Loucy (cell line): ENCODE results near the gene SPDEF.

Source experiments
- H2AFZ ChIP-seq: fragments of 200-600 bp; sonication (generic); 2 replicates; pipeline ENCODE4 v1.6.0; 2016; ENCODE audit warnings: antibody characterized with exemption, mild to moderate bottlenecking, low read length, moderate library complexity
- H3F3A ChIP-seq: fragments of 200-600 bp; 2 replicates; pipeline ENCODE4 v1.6.0; 2016; ENCODE audit warnings: antibody characterized with exemption, low read depth, mild to moderate bottlenecking
- H3K27me3 ChIP-seq: fragments of 200-600 bp; sonication (generic); 2 replicates; pipeline ENCODE4 v1.6.1; 2014; ENCODE audit warnings: low read length, mild to moderate bottlenecking; ENCODE audit not compliant: insufficient read depth, poor library complexity, severe bottlenecking
- H3K36me3 ChIP-seq: fragments of 200-600 bp; sonication (generic); 2 replicates; pipeline ENCODE4 v1.6.1; 2016; ENCODE audit warnings: low read length; ENCODE audit not compliant: insufficient read depth
- H3K4me1 ChIP-seq: fragments of 200-600 bp; sonication (generic); 2 replicates; pipeline ENCODE4 v1.5.1; 2014; ENCODE audit warnings: low read length, mild to moderate bottlenecking; ENCODE audit not compliant: insufficient read depth, poor library complexity, severe bottlenecking
- H3K4me2 ChIP-seq: fragments of 200-600 bp; sonication (generic); 2 replicates; pipeline ENCODE4 v1.6.0; 2014; ENCODE audit warnings: antibody characterized with exemption, low read length, low read depth, mild to moderate bottlenecking; ENCODE audit not compliant: poor library complexity, severe bottlenecking
- H3K4me3 ChIP-seq: fragments of 200-600 bp; sonication (generic); 2 replicates; pipeline ENCODE4 v1.5.1; 2014; ENCODE audit warnings: low read length, mild to moderate bottlenecking, mixed read lengths; ENCODE audit not compliant: poor library complexity, severe bottlenecking
- H3K79me2 ChIP-seq: fragments of 200-600 bp; sonication (generic); 2 replicates; pipeline ENCODE4 v1.6.1; 2014; ENCODE audit warnings: low read length; ENCODE audit not compliant: insufficient read depth
- H3K9ac ChIP-seq: fragments of 200-600 bp; sonication (generic); 2 replicates; pipeline ENCODE4 v1.6.0; 2014; ENCODE audit warnings: mild to moderate bottlenecking, low read depth, low read length, moderate library complexity; ENCODE audit not compliant: poor library complexity, severe bottlenecking
- H3K9me2 ChIP-seq: fragments of 200-600 bp; sonication (generic); replicated peaks from 2 replicates; pipeline ENCODE4 v1.6.1; 2016; ENCODE audit warnings: low read depth, low read length, mixed read lengths
- H3K9me3 ChIP-seq: fragments of 200-600 bp; sonication (generic); 2 replicates; pipeline ENCODE4 v1.6.1; 2014; ENCODE audit warnings: mild to moderate bottlenecking, antibody characterized with exemption, low read length, low read depth; ENCODE audit not compliant: insufficient read depth
- H4K20me1 ChIP-seq: fragments of 200-600 bp; sonication (generic); 2 replicates; pipeline ENCODE4 v1.6.0; 2014; ENCODE audit warnings: antibody characterized with exemption, low read length, mild to moderate bottlenecking; ENCODE audit not compliant: insufficient read depth, poor library complexity, severe bottlenecking
- EZH2phosphoT487 ChIP-seq: fragments of 200-600 bp; IDR thresholded peaks from 2 replicates; pipeline ENCODE4 v1.6.1; 2018; ENCODE audit warnings: antibody characterized with exemption, mild to moderate bottlenecking, moderate library complexity, borderline replicate concordance
- TF ChIP-seq, protein P1 (sequence below): fragments of 200-600 bp; sonication (generic); conservative IDR thresholded peaks from 2 replicates; pipeline ENCODE4 v1.5.1; 2014; ENCODE audit warnings: mild to moderate bottlenecking, antibody characterized with exemption, low read length

SPDEF gene

GRCh38 chr6:34546551-34547321 is 9.4 kb downstream of the SPDEF start:
- no peaks in the 10 kb centered on the region for H3K27me3 ChIP-seq
- H3K4me1 ChIP-seq, result no peaks in the 10 kb centered on the region
- no peak for TF ChIP-seq EZH2phosphoT487
- TF ChIP-seq, protein P1, sequence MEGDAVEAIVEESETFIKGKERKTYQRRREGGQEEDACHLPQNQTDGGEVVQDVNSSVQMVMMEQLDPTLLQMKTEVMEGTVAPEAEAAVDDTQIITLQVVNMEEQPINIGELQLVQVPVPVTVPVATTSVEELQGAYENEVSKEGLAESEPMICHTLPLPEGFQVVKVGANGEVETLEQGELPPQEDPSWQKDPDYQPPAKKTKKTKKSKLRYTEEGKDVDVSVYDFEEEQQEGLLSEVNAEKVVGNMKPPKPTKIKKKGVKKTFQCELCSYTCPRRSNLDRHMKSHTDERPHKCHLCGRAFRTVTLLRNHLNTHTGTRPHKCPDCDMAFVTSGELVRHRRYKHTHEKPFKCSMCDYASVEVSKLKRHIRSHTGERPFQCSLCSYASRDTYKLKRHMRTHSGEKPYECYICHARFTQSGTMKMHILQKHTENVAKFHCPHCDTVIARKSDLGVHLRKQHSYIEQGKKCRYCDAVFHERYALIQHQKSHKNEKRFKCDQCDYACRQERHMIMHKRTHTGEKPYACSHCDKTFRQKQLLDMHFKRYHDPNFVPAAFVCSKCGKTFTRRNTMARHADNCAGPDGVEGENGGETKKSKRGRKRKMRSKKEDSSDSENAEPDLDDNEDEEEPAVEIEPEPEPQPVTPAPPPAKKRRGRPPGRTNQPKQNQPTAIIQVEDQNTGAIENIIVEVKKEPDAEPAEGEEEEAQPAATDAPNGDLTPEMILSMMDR, result no peak
- no peaks in the 10 kb centered on the region for H3K79me2 ChIP-seq
- no peaks in the 10 kb centered on the region for H3K36me3 ChIP-seq
- no peak overlapping the region for H3K9ac ChIP-seq
- H3K4me3 ChIP-seq, result no peak overlapping the region
- no peaks in the 10 kb centered on the region for H4K20me1 ChIP-seq
- H3K9me2 ChIP-seq, result no peaks in the 10 kb centered on the region
- H2AFZ ChIP-seq, result no peak overlapping the region
- H3K9me3 ChIP-seq, result no peaks in the 10 kb centered on the region
- H3K4me2 ChIP-seq, result no peak overlapping the region
- no peaks in the 10 kb centered on the region for H3F3A ChIP-seq

DNA sequence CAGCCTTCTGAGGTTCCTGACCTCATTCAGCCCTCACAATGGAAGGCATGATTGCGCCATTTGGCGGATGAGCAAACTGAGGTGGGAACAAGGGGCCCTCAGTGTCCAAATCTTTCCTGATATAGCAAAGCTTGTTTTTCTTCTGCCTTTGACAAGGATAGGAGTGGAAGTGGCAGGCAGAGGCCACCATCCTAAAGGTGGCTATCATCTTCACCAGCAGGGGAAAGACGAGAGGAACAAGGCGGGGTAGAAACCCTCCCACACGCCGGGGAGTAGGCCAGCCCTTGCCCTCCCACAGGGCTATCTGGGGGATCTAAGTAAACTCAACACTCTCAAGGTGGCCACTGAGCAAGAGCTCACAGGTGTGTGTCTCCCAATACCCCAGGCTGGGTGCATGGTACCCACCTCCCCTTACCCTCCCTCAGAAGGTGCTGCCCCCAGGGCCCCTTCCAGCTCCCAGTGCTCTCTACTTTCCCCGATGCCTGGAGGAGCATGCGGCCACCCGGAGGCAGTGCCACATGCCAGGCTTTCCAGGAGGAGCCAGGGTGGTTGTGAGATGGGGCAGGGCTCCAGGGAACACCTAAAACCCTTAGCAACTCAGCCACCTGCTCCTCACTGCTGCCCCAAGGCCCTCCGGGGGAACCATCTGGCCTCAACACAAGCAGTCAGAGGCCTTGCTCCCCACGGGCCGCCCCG is 11.2 kb downstream of the SPDEF start:
- Histone ChIP-seq H3F3A (no peaks in the 10 kb centered on the region), H2AFZ (no peak overlapping the region), H3K4me2 (no peak overlapping the region), H3K27me3 (no peaks in the 10 kb centered on the region), H3K4me3 (no peak overlapping the region), H3K9me3 (no peaks in the 10 kb centered on the region), H3K9ac (no peak overlapping the region), H3K9me2 (no peaks in the 10 kb centered on the region), H3K79me2 (no peaks in the 10 kb centered on the region), H3K36me3 (no peaks in the 10 kb centered on the region), H4K20me1 (no peaks in the 10 kb centered on the region), H3K4me1 (no peaks in the 10 kb centered on the region)
- TF ChIP-seq, protein P1, result no peak
- TF ChIP-seq EZH2phosphoT487, result no peak

DNA sequence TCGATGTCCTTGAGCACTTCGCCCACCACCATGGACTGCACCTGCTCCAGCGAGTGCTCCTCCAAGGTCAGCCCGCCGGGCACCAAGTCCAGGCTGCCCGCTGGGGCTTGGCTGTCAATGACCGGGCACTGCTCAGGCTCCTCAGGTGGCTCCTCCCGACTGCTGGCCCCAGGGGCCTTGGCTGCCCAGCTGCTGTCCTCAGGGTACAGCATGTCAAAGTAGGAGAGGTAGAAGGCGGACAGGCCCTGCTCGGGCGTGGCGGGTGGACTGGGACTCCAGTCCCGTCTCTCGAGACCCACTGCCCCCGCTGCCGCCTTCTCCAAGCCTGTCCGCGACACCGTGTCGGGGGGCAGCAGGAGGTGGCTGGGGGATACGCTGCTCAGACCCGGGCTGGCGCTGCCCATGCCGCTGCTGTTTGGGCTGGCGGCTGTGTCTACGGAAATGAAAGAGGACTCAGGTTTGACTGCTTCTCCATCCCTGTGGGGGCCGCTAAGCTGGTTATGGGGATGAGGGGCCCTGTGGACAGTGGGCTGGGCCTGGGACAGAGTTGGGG is 12.0 kb downstream of the SPDEF start:
- Histone ChIP-seq H3K27me3 (no peaks in the 10 kb centered on the region), H2AFZ (no peak overlapping the region), H3K9me2 (no peaks in the 10 kb centered on the region), H3K9me3 (no peaks in the 10 kb centered on the region), H3K79me2 (no peaks in the 10 kb centered on the region), H3K36me3 (no peaks in the 10 kb centered on the region), H3K4me2 (no peak overlapping the region), H4K20me1 (no peaks in the 10 kb centered on the region), H3K4me1 (no peaks in the 10 kb centered on the region), H3K4me3 (no peak overlapping the region), H3K9ac (no peak overlapping the region), H3F3A (no peaks in the 10 kb centered on the region)
- TF ChIP-seq EZH2phosphoT487, result no peak
- TF ChIP-seq, protein P1, result no peak
